Fibroblast of pulmonary artery (primary cell): ENCODE data around the gene YLPM1.
"Not testable (repeated sequence)": the region's sequence is repeated elsewhere in the genome, so short reads cannot be mapped to it uniquely, and the experiment has no call there.

ENCODE experiments used
- DNase-seq: peaks from one replicate; pipeline ENCODE4 v3.0.0-alpha.2; 2010; ENCODE audit warnings: low read depth
- H3K4me3 ChIP-seq: replicated peaks from 2 replicates; pipeline ENCODE4 v1.5.1; 2011; ENCODE audit warnings: low read depth, mild to moderate bottlenecking, control low read depth, low read length, moderate library complexity
- CTCF ChIP-seq: IDR thresholded peaks from 2 replicates; pipeline ENCODE4 v1.5.1; 2011; ENCODE audit warnings: mild to moderate bottlenecking, control low read depth, low read length, inconsistent platforms; ENCODE audit errors: missing control alignments

YLPM1 gene

GRCh38 chr14:74735125-74735524, 28.0 kb upstream of the YLPM1 start:
- DNase-seq = no peak
- H3K4me3 ChIP-seq = no peak overlapping the region

GRCh38 chr14:74737753-74738325, 25.3 kb upstream of the YLPM1 start:
- TF ChIP-seq CTCF = no peak
- DNase-seq = no peak
- no peak overlapping the region for H3K4me3 ChIP-seq

More at GRCh38 chr14:74735125-74735524, 28.0 kb upstream of the YLPM1 start:
- TF ChIP-seq CTCF = no peak

- no peak overlapping the region for H3K4me3 ChIP-seq
- TF ChIP-seq CTCF = no peak
- DNase-seq = peak; percentile 3
Observed at GRCh38 chr14:74739293-74740030, 23.7 kb upstream of the YLPM1 start.

- no peak for TF ChIP-seq CTCF
- DNase-seq = no peak
- no peak overlapping the region for H3K4me3 ChIP-seq
Observed at GRCh38 chr14:74747237-74747636, 15.9 kb upstream of the YLPM1 start.

- TF ChIP-seq CTCF = no peak
- H3K4me3 ChIP-seq = no peak overlapping the region
- no peak for DNase-seq
Observed at GRCh38 chr14:74754157-74754556, 9.0 kb upstream of the YLPM1 start.

- no peak for TF ChIP-seq CTCF
- H3K4me3 ChIP-seq = no peak overlapping the region
- DNase-seq = no peak
Observed at GRCh38 chr14:74754899-74755298, 8.2 kb upstream of the YLPM1 start.

- TF ChIP-seq CTCF = no peak
- H3K4me3 ChIP-seq = no peak overlapping the region
- no peak for DNase-seq
Observed at GRCh38 chr14:74756326-74756725, 6.8 kb upstream of the YLPM1 start.

GRCh38 chr14:74758505-74758904, 4.6 kb upstream of the YLPM1 start:
- H3K4me3 ChIP-seq, DNase-seq: not testable (repeated sequence)
